ENCODE data around the gene SPON1. TPM values are rescaled to one million over a fixed set of nuclear protein-coding genes. Genes with fewer than 3 reads are reported as not detected.
"Not testable (repeated sequence)": the region's sequence is repeated elsewhere in the genome, so short reads cannot be mapped to it uniquely, and the experiment has no call there.

Gene SPON1
- total RNA-seq, 1 donor from 2014 or later, result not detected

DNA sequence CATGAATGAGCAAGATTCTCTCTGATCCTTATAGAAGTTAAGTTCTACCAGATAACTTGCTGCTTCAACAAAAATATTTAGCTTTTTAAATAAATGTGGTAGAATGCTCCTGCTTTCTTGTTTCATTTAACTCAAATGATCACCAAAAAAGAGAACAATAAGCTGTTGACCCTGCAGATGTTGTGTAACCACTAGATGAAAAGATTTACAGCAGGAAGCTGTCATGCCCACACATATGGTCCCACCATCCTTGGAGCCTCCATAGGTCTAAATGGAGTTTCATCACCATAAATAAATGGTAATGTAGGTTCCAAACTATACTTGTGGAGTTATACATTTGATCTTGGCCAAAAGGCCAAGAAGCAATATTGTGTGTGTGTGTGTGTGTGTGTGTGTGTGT, 277.7 kb downstream of the SPON1 start:
- DNase-seq (ENCODE audit: low read depth, low spot score), result no peak

DNA sequence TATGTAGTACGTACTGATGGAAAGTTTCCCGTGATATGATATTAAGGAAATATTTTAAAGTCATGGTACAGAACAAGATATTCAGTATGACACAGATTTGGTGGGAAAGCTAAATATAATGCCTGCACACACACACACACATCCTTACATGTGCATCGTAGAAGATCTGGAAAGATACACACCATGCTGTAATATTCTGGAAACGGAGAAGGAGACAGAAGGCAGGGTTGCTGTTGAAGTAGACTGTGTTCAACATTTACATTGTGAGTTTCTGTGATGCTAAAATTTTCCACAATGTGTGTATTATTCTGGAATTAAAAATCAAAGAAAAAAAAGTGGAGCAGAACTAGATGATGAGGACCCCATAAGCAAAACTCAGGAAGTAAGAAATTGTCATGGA, 278.4 kb downstream of the SPON1 start:
- DNase-seq (ENCODE audit: low read depth, low spot score), result no peak

GRCh38 chr11:14242187-14242586, 279.7 kb downstream of the SPON1 start:
- DNase-seq (ENCODE audit: low read depth, low spot score), result no peak

DNA sequence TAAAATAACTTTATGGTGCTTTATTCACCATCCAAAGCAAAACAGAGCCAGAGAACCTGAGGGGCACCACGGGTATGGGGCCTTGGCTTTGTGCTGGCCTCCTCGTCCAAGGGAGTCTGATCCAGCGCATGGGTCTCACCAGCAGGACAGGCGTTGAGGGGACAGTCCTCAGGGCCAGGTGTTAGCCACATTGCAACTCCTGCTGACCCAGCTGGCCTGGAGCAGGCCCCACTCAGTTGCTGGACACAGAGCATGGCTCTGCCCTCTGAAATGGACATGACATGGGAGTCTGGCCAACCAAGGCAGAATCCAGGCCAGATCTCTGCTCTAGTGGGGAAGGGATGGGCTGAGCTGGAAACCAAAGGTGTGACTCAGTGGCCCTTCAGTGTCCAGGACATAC, 280.2 kb downstream of the SPON1 start:
- no peak for DNase-seq (ENCODE audit: low read depth, low spot score)

DNA sequence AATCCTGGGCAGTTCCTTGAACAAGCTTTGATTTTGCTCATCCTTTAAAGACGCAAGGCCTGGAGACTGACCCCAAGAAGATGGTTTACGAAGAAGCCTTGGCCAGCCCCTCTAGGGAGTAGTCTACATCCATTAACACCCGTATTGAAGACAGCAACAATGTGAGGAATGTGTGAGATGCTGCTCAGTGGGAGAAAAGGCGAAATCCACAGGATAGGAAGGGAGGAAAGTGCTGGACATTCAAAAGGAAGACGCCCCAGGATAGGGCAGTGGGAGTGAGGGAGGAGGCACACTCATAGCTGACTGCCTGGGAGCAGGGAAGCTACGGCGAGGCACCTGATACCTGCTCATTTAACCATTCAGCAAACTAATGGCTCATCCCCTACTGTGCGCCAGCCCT, 282.4 kb downstream of the SPON1 start:
- no peak for DNase-seq (ENCODE audit: low read depth, low spot score)

DNA sequence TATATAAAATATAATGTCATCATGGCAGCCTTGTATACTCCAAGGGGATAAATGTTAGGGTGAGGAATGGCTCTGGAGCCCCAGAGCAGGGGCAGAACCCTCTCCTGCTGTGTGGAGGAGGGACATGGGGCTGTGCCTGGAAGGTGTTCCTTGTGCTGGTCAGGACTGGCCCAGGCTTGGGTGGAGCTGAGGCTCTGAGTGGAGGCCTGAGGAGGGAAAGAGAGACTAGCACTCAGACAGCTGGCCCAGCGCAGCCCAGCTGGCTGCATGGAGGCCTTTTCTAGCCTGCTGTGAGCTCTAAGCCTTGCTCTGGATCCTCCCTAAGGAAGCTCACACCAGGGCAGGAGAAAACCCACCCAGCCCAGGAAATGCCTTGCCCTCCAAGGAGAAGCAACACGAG, 282.9 kb downstream of the SPON1 start:
- DNase-seq (ENCODE audit: low read depth, low spot score), result no peak

- DNase-seq (ENCODE audit: low read depth, low spot score), result no peak
Observed at GRCh38 chr11:14248580-14248981, 286.1 kb downstream of the SPON1 start.

- no peak for DNase-seq (ENCODE audit: low read depth, low spot score)
Observed at GRCh38 chr11:14249121-14249963, 286.8 kb downstream of the SPON1 start.

DNA sequence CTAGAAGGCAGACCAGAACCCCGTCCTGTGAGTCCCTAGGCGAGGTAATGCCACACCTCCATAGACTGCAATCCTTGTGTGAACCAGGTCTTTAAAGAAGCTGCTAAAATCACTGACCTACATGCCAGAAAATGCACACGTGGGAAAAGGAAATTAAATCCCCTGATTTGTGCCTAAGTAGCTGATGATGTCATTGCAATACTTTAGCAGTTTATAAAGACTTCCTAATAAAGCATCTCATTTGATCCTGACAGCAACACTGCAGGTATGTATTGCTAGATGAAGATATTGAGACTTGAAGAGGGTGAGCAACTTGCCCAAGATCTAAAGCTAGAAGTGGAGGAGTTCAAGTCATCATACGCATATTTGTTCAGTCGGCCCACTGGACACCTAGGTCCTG, 289.2 kb downstream of the SPON1 start:
- DNase-seq (ENCODE audit: low read depth, low spot score), result no peak

- DNase-seq (ENCODE audit: low read depth, low spot score), result not testable (repeated sequence)
Observed at GRCh38 chr11:14252501-14252900, 290.0 kb downstream of the SPON1 start.

DNA sequence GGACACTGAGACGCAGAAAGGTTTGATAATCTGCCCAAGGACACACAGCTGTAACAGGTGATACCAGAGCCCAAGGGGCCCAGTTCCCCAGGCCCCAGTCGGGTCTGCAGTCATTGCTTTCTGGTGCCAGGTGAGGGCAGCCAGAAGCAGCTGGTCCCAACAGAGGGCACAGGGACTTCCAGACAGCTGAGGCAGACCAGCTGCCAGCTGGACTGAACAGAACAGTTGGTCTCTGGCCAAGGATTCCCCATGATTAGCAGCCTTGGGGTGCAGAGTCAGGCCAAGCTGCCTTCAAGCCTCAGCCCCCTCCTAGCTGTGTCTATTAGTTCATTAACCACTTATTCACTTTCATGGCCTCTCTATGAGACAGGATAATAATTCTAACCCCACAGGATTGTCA, 290.9 kb downstream of the SPON1 start:
- no peak for DNase-seq (ENCODE audit: low read depth, low spot score)

DNA sequence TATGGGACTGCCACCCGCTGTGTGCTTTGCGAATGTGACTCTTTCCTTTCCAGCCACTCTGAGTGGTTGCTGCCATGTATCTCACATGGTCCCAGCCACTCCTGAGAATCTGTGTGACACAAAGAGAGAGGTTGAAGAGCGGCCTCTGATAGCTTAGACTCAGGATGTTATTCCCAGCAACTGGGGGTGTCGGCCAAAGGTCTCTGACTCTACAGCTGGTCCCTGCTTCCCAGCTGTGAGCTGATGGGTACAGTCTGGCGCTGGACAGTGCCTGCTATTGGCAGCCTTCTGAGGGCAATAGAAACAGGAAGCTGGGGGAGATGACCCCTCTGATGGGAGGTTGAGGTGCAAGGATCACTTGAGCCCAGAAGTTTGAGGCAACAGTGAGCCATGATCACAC, 291.3 kb downstream of the SPON1 start:
- DNase-seq (ENCODE audit: low read depth, low spot score), result no peak

DNA sequence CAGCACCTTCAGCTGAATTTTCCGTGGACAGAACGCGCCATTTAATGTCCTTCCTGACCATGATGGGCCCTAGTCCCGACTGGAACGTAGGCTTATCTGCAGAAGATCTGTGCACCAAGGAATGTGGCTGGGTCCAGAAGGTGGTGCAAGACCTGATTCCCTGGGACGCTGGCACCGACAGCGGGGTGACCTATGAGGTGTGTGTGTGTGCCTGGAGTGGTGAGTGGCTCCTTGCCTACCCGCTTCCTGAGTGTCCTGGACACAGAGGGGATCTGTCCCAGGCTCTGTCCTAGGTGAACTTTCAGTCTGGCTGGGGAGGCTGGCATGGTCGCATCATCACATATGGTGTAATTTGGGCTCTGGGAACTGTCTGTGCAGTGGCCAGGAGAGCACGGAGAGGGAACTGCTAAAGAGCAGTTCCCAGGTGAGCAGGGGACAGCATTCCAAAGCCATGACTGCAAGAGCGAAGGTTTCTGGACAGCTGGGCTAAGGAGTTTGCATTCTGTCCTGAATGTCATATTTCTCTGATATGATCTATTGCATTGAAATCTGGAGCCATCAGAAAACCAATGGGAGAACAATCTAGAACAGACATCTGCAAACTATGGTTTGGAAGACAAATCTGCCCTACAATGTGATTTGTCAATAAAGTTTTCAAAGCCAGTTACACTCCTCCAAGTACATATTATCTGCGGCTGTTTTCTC, 292.2 kb downstream of the SPON1 start:
- DNase-seq (ENCODE audit: low read depth, low spot score), result no peak

- no peak for DNase-seq (ENCODE audit: low read depth, low spot score)
Observed at GRCh38 chr11:14255238-14255534, 292.7 kb downstream of the SPON1 start.

- DNase-seq (ENCODE audit: low read depth, low spot score), result no peak
Observed at GRCh38 chr11:14258221-14258935, 295.9 kb downstream of the SPON1 start.

- no peak for DNase-seq (ENCODE audit: low read depth, low spot score)
Observed at GRCh38 chr11:14259186-14259784, 296.8 kb downstream of the SPON1 start.

DNA sequence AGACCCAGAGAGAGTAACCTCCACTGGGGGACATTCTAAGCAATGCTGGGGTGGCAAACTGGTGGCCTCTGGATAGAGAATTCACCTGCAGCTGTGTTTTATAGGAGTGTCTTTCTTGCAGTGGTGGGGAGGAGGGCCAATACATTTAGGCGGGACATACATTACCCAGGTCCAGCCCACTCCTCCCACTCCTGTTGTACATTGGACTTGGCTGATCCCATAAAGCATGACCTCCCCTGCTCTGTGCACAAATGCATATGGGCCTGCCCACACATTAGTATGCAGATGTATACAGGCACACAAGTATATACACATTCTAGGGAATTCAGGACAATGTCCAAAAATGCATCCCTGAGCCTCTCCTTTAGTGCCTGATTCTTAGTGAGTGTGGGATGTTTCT, 297.4 kb downstream of the SPON1 start:
- no peak for DNase-seq (ENCODE audit: low read depth, low spot score)

DNA sequence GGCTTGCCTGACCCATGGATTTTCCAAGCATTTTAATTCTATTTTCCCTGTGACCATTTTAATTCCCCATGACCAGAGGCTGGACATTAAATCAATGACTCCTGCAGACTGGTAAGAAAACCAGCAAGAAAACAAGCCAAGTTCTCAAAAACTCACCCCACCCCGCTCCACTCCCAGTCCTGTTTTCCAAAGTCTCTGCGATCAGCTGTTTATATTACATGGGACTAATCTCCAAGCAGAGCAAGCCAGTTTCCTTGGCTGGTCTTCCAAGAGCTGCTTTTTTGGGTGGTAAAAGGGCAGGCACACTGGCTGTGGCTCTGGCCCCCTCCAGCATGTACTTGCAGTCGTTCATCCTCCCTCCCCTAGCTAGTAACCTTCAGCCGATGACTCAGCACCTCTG, 298.5 kb downstream of the SPON1 start:
- DNase-seq (ENCODE audit: low read depth, low spot score), result no peak

DNA sequence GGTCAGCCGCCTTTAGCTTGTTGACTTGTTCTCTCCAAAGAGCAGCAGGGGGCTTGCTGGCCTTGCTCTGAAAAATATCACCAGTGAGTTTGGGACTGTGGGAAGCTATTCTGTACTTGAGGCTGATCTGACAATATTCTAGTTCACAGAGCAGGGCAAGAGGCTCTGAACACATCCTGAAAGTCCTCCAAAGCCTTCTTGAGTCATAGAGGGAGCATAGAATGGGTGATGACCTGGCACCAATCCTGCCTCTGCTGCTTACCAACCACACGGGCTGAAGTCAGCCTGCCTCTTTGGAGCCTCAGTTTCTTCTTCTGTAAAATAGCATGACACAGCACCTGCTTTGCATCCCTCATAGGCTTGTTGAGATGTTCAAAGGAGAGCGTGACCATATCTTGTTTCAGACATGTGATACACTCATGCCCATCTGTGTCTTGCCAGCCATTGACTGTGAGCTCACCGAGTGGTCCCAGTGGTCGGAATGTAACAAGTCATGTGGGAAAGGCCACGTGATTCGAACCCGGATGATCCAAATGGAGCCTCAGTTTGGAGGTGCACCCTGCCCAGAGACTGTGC, 299.8 kb downstream of the SPON1 start:
- no peak for DNase-seq (ENCODE audit: low read depth, low spot score)

DNA sequence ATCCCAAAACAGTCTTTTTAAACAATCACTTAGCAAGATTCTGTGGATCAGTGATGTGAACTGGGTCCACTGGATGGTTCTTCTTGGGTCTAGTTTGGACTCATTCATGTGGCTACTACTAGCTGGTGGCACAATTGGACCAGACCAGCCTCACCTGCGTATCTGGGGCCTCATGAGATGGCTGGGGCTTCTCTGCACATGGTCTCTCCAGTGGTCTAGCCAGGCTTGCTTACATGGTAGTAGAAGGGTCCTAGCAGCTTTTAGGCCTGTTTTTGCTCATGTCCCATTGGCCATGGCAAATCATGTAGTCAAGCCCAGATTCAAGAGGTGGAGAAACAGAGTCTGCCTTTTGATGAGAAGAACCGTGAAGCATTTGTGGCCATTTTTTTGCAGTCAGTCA, 302.4 kb downstream of the SPON1 start:
- DNase-seq (ENCODE audit: low read depth, low spot score), result no peak

GRCh38 chr11:14266622-14267021, 304.1 kb downstream of the SPON1 start:
- no peak for DNase-seq (ENCODE audit: low read depth, low spot score)

Data from pulmonary artery endothelial cell (primary cell).